H1 (cell line): ENCODE data around the gene ANKRD27. TPM values are rescaled to one million over a fixed set of nuclear protein-coding genes. Genes with fewer than 3 reads are reported as not detected.

Experiments
- CTCF ChIA-PET: fragments of 300-600 bp; sonication (Branson Sonifier 250); formaldehyde crosslinking; loops from one replicate; lab custom pipeline; 2021; ENCODE audit not compliant: partially characterized antibody; lab: Charles Lee
- POLR2A ChIA-PET: fragments of 300-600 bp; sonication (Branson Sonifier 250); formaldehyde crosslinking; loops from one replicate; lab custom pipeline; 2021; ENCODE audit warnings: inconsistent platforms; ENCODE audit not compliant: partially characterized antibody; lab: Charles Lee
- DNase-seq, 2 experiments: peaks; one replicate each; pipeline versions ENCODE4 v3.0.0 to v3.0.0-alpha.2; 2010 to 2022; ENCODE audit warnings: low spot score in 2 of 2, low read depth in 1 of 2, mixed read lengths in 1 of 2
- FAIRE-seq: peaks from 2 replicates; lab custom pipeline; 2011; peaks lifted over from hg19 to GRCh38; lab: Jason Lieb, UNC
- H2AFZ ChIP-seq: 2 replicates; pipeline ENCODE4 v1.8.1; 2012; ENCODE audit warnings: low read length, inconsistent platforms
- H2AK5ac ChIP-seq: 2 replicates; pipeline ENCODE4 v1.6.1; 2013; ENCODE audit warnings: low read depth, low read length
- H2BK120ac ChIP-seq: replicated peaks from 2 replicates; pipeline ENCODE3; 2013; ENCODE audit warnings: low read depth, low read length, inconsistent platforms
- H2BK12ac ChIP-seq: 2 replicates; pipeline ENCODE4 v1.6.1; 2013; ENCODE audit warnings: low read depth, low read length
- H2BK15ac ChIP-seq: 2 replicates; pipeline ENCODE4 v1.6.1; 2013; ENCODE audit warnings: low read length
- H2BK20ac ChIP-seq: 2 replicates; pipeline ENCODE4 v1.6.1; 2013; ENCODE audit warnings: low read length
- H2BK5ac ChIP-seq: 2 replicates; pipeline ENCODE4 v1.6.1; 2013; ENCODE audit warnings: low read depth, low read length
- H3K14ac ChIP-seq: 2 replicates; pipeline ENCODE4 v1.6.1; 2013; ENCODE audit warnings: inconsistent platforms; ENCODE audit not compliant: insufficient read length
- H3K18ac ChIP-seq: 2 replicates; pipeline ENCODE4 v1.6.1; 2013; ENCODE audit warnings: low read length; ENCODE audit errors: extremely low read depth
- H3K23ac ChIP-seq: 2 replicates; pipeline ENCODE4 v1.6.1; 2013; ENCODE audit warnings: inconsistent platforms; ENCODE audit not compliant: insufficient read length
- H3K23me2 ChIP-seq: 2 replicates; pipeline ENCODE4 v1.6.1; 2013; ENCODE audit warnings: low read depth, low read length
- H3K27ac ChIP-seq: 2 replicates; pipeline ENCODE4 v1.6.1; 2011; ENCODE audit warnings: low read depth, low read length, inconsistent platforms
- H3K27me3 ChIP-seq, 4 experiments: replicated peaks in 1 of 4; 1 replicate in 1 of 4; 2 replicates in 3 of 4; pipeline versions ENCODE4 v1.6.1 to v1.8.1; 2011 to 2013; ENCODE audit warnings: low read length in 3 of 4, mild to moderate bottlenecking in 3 of 4, inconsistent platforms in 2 of 4, mixed read lengths in 2 of 4, moderate library complexity in 1 of 4; ENCODE audit not compliant: control insufficient read depth in 3 of 4, insufficient read depth in 3 of 4; ENCODE audit errors: extremely low read depth in 1 of 4
- H3K36me3 ChIP-seq, 4 experiments: 2 replicates each; pipeline versions ENCODE4 v1.6.1 to v1.8.1; 2011 to 2013; ENCODE audit warnings: mild to moderate bottlenecking in 4 of 4, low read length in 3 of 4, moderate library complexity in 2 of 4, control low read depth in 1 of 4, inconsistent platforms in 1 of 4; ENCODE audit not compliant: insufficient read depth in 4 of 4, control insufficient read depth in 2 of 4
- H3K4ac ChIP-seq: replicated peaks from 2 replicates; pipeline ENCODE3; 2013; ENCODE audit warnings: low read length, low read depth, mixed read lengths, inconsistent platforms; ENCODE audit not compliant: insufficient read length
- H3K4me1 ChIP-seq, 4 experiments: replicated peaks in 1 of 4; 1 replicate in 1 of 4; 2 replicates in 3 of 4; pipeline versions ENCODE4 v1.6.1 to v1.8.1; 2011 to 2013; ENCODE audit warnings: low read length in 3 of 4, inconsistent platforms in 2 of 4, mixed read lengths in 1 of 4; ENCODE audit not compliant: insufficient read depth in 4 of 4, control insufficient read depth in 3 of 4
- H3K4me2 ChIP-seq, 2 experiments: 2 replicates each; pipeline versions ENCODE4 v1.6.1 to v1.8.1; 2011 to 2013; ENCODE audit warnings: low read depth in 2 of 2, low read length in 2 of 2, control low read depth in 1 of 2, inconsistent platforms in 1 of 2, mild to moderate bottlenecking in 1 of 2; ENCODE audit not compliant: insufficient read depth in 1 of 2
- H3K4me3 ChIP-seq, 4 experiments: fragments of 200-600, 300-600 bp in 1 of 4; sonication (generic), shearing (Covaris generic), sonication (Bioruptor Twin) in 1 of 4; 2 replicates each; pipeline versions ENCODE4 v1.5.1 to v1.8.1; 2011 to 2016; ENCODE audit warnings: low read length in 4 of 4, low read depth in 3 of 4, control low read depth in 2 of 4, inconsistent platforms in 2 of 4, mild to moderate bottlenecking in 2 of 4, mixed read lengths in 1 of 4, moderate library complexity in 1 of 4; ENCODE audit not compliant: insufficient read depth in 2 of 4; ENCODE audit errors: extremely low read depth in 1 of 4
- H3K56ac ChIP-seq: replicated peaks from 2 replicates; pipeline ENCODE3; 2013; ENCODE audit warnings: low read depth, mild to moderate bottlenecking, mixed read lengths, low read length, inconsistent platforms; ENCODE audit not compliant: insufficient read length
- H3K79me1 ChIP-seq: 2 replicates; pipeline ENCODE4 v1.6.1; 2013; ENCODE audit warnings: low read depth, low read length, control low read depth
- H3K79me2 ChIP-seq, 2 experiments: 2 replicates each; pipeline versions ENCODE4 v1.6.1 to v1.8.1; 2012 to 2013; ENCODE audit warnings: low read length in 2 of 2, mild to moderate bottlenecking in 2 of 2, inconsistent platforms in 1 of 2; ENCODE audit not compliant: insufficient read depth in 2 of 2, control insufficient read depth in 1 of 2
- H3K9ac ChIP-seq, 4 experiments: replicated peaks in 1 of 4; 1 replicate in 1 of 4; 2 replicates in 3 of 4; pipeline versions ENCODE4 v1.6.1 to v1.8.1; 2011 to 2013; ENCODE audit warnings: low read depth in 3 of 4, low read length in 3 of 4, control low read depth in 2 of 4, mild to moderate bottlenecking in 2 of 4, moderate library complexity in 2 of 4, inconsistent platforms in 1 of 4; ENCODE audit errors: extremely low read depth in 1 of 4
- H3K9me3 ChIP-seq, 2 experiments: 2 replicates each; pipeline versions ENCODE4 v1.6.1 to v1.8.1; 2012 to 2013; ENCODE audit warnings: mild to moderate bottlenecking in 2 of 2, moderate library complexity in 2 of 2, control low read depth in 1 of 2, inconsistent platforms in 1 of 2, low read depth in 1 of 2, low read length in 1 of 2, mixed read lengths in 1 of 2; ENCODE audit not compliant: insufficient read depth in 2 of 2
- H4K20me1 ChIP-seq, 2 experiments: replicated peaks in 1 of 2; 2 replicates each; pipeline versions ENCODE3 to v1.8.1; 2011 to 2013; ENCODE audit warnings: inconsistent platforms in 2 of 2, low read length in 2 of 2, mild to moderate bottlenecking in 1 of 2; ENCODE audit not compliant: insufficient read depth in 2 of 2, control insufficient read depth in 1 of 2
- H4K5ac ChIP-seq: 2 replicates; pipeline ENCODE4 v1.6.1; 2013; ENCODE audit warnings: low read length, low read depth, mixed read lengths, inconsistent platforms; ENCODE audit not compliant: insufficient read length
- H4K8ac ChIP-seq: 2 replicates; pipeline ENCODE4 v1.8.0; 2013; ENCODE audit warnings: mild to moderate bottlenecking, moderate library complexity, low read length, inconsistent platforms; ENCODE audit not compliant: insufficient read depth; ENCODE audit errors: extremely low read depth
- H4K91ac ChIP-seq: replicated peaks from 2 replicates; pipeline ENCODE3; 2013; ENCODE audit warnings: low read length, mixed read lengths, inconsistent platforms; ENCODE audit not compliant: insufficient read length
- CBX8 ChIP-seq: fragments of 300-800, 300-1000 bp; sonication (generic); IDR thresholded peaks from 2 replicates; pipeline ENCODE4 v1.7.1; 2016; ENCODE audit warnings: low read depth, low read length, borderline replicate concordance
- CTBP2 ChIP-seq: IDR thresholded peaks from 2 replicates; pipeline ENCODE4 v1.7.0; 2011; ENCODE audit warnings: borderline replicate concordance, mild to moderate bottlenecking, moderate library complexity, mixed read lengths, low read length; ENCODE audit not compliant: insufficient read depth, insufficient read length
- EGR1 ChIP-seq: IDR thresholded peaks from 2 replicates; pipeline ENCODE4 v1.6.1; 2011; ENCODE audit warnings: low read depth, low read length, borderline replicate concordance
- EZH2 ChIP-seq: fragments of 200-600 bp; sonication (generic); IDR thresholded peaks from 2 replicates; pipeline ENCODE4 v1.7.1; 2012; ENCODE audit warnings: low read depth, mild to moderate bottlenecking, moderate library complexity, low read length, inconsistent platforms; ENCODE audit not compliant: severe bottlenecking
- KDM5A ChIP-seq: fragments of 200-600 bp; IDR thresholded peaks from 2 replicates; pipeline ENCODE4 v1.7.1; 2012; ENCODE audit warnings: mild to moderate bottlenecking, low read length, inconsistent platforms, mixed read lengths
- POU5F1 ChIP-seq: IDR thresholded peaks from 2 replicates; pipeline ENCODE4 v1.6.1; 2011; ENCODE audit warnings: low read depth, mild to moderate bottlenecking, low read length, moderate library complexity
- RNF2 ChIP-seq: fragments of 200-900, 300-1000 bp; sonication (generic); IDR thresholded peaks from 2 replicates; pipeline ENCODE4 v1.7.1; 2016; ENCODE audit warnings: borderline replicate concordance, low read depth, mild to moderate bottlenecking, antibody characterized with exemption, low read length; ENCODE audit not compliant: poor library complexity, severe bottlenecking; ENCODE audit errors: missing control alignments
- SIX5 ChIP-seq: IDR thresholded peaks from 2 replicates; pipeline ENCODE4 v1.6.1; 2011; ENCODE audit warnings: mild to moderate bottlenecking, low read depth, low read length
- ZNF274 ChIP-seq: IDR thresholded peaks from 2 replicates; pipeline ENCODE4 v1.7.0; 2012; ENCODE audit warnings: low read length, borderline replicate concordance; ENCODE audit errors: extremely low read depth
- WGBS, 2 experiments: shearing (Covaris generic) in 1 of 2; methylation state at CpG; one replicate each; pipeline versions ENCODE4 v1.1.6 to v1.1.7; 2013 to 2015; ENCODE audit warnings: low lambda C conversion rate in 2 of 2, mixed read lengths in 2 of 2, inconsistent platforms in 1 of 2, low coverage in 1 of 2, missing lambda C conversion rate in 1 of 2; ENCODE audit not compliant: insufficient replicate concordance in 2 of 2, insufficient coverage in 1 of 2, insufficient read length in 1 of 2; ENCODE audit errors: extremely low coverage in 1 of 2, missing lambda C conversion rate in 1 of 2; 5-methylcytosine and 5-hydroxymethylcytosine counted together
- polyA plus RNA-seq, 7 experiments: library from polyadenylated mRNA; depleted of rRNA in 3 of 7; stranded (reverse) in 5 of 7; unstranded in 2 of 7; fragments of >200 nt in 5 of 7; fragments of 200-250 nt in 2 of 7; gene quantifications; 1 replicate in 5 of 7; 2 replicates in 1 of 7; 4 replicates in 1 of 7; pipeline versions ENCODE4 v1.2.1 to v1.2.3, GENCODE V29; 2011 to 2013; ENCODE audit warnings: missing spikeins in 2 of 7, mixed read lengths in 2 of 7
- total RNA-seq: library from RNA; stranded (reverse); fragmentation: NEBNext Ultra II Directional; extraction: Animal tissue kit (Norgen Biotek cat#: 25700); gene quantifications from 2 replicates; pipeline ENCODE4 v1.2.1, GENCODE V29; 2021
- TF ChIP-seq, protein P1 (sequence below): IDR thresholded peaks from 2 replicates; pipeline ENCODE4 v1.6.1; 2011; ENCODE audit warnings: low read depth, mild to moderate bottlenecking, low read length; ENCODE audit not compliant: insufficient read depth
- TF ChIP-seq, protein P2 (sequence below): IDR thresholded peaks from 2 replicates; pipeline ENCODE4 v1.6.1; 2011; ENCODE audit warnings: low read length, improper control_type of control experiment

The ANKRD27 gene
- total and polyA plus RNA-seq, 2 of the 8 experiments (the other 6 are each of a cell fraction or from before 2014, with no cell fraction given) = 27.9 to 55.7 TPM

DNA sequence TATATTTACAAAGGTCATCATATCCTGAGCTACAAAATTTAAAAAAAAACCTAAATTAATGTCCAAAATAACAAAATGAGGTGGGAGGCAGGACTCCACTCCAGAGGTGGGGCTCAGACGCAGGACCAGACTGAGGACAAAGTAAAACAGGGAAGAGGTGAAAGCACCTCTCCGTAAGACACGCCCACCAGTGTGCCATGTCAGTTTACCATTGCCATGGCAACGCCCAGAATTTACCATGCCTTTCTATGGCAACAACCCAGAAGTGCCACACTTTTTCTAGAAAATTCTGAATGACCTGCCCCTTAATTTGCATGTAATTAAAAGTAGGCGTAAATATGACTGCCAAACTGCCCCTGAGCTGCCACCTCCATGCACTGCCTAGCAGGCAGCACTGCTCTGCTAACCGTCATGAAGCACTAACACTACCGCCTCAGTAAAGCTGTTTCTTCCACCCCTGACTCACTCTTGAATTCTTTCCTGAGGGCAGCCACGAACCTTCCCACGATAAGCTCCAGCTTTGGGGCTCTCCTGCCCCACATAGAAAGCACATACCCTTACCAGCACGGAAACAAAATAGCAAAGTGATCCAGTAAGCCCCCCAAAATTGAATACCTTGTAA is 116.3 kb downstream of the ANKRD27 start:
- ChIA-PET CTCF (interaction anchor here (2.0 kb wide), 1 partner anchor 11 kb away, joined by 8 read pairs; no protein-coding TSS in a partner anchor), POLR2A (no interaction called here)
- no peak for FAIRE-seq
- TF ChIP-seq SIX5 (no peak), POU5F1 (no peak), EZH2 (no peak), KDM5A (no peak), CTBP2 (no peak), CBX8 (no peak), RNF2 (no peak), ZNF274 (no peak), EGR1 (no peak)
- TF ChIP-seq, protein P1, sequence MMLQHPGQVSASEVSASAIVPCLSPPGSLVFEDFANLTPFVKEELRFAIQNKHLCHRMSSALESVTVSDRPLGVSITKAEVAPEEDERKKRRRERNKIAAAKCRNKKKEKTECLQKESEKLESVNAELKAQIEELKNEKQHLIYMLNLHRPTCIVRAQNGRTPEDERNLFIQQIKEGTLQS = no peak
- TF ChIP-seq, protein P2, sequence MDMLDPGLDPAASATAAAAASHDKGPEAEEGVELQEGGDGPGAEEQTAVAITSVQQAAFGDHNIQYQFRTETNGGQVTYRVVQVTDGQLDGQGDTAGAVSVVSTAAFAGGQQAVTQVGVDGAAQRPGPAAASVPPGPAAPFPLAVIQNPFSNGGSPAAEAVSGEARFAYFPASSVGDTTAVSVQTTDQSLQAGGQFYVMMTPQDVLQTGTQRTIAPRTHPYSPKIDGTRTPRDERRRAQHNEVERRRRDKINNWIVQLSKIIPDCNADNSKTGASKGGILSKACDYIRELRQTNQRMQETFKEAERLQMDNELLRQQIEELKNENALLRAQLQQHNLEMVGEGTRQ = no peak

More for the DNA sequence above, 116.3 kb downstream of the ANKRD27 start:
- H3K27me3 ChIP-seq = no peaks in the 10 kb centered on the region
- H3K23me2 ChIP-seq = no peaks in the 10 kb centered on the region
- H3K23ac ChIP-seq = no peak overlapping the region
- H4K8ac ChIP-seq = 0 out of 2 replicates have a peak overlapping the region, but pooled peaks have one; percentile 3
- H3K79me2 ChIP-seq = no peaks in the 10 kb centered on the region
- H2BK5ac ChIP-seq = no peak overlapping the region
- no peak overlapping the region for H4K91ac ChIP-seq
- H3K4me3 ChIP-seq = no peak overlapping the region
- H2AK5ac ChIP-seq = no peak overlapping the region
- DNase-seq = peak in 1 of 2 experiments; percentile 63
- no peak overlapping the region for H4K5ac ChIP-seq
- H3K4me1 ChIP-seq = no peaks in the 10 kb centered on the region
- no peak overlapping the region for H2BK20ac ChIP-seq
- H3K9me3 ChIP-seq = no peaks in the 10 kb centered on the region
- H3K14ac ChIP-seq = no peak overlapping the region
- no peak overlapping the region for H2AFZ ChIP-seq
- H3K36me3 ChIP-seq = no peaks in the 10 kb centered on the region
- H2BK15ac ChIP-seq = no peak overlapping the region
- H2BK120ac ChIP-seq = no peak overlapping the region
- no peak overlapping the region for H3K18ac ChIP-seq
- H3K79me1 ChIP-seq = no peaks in the 10 kb centered on the region
- WGBS, 2 experiments = 77% methylated on average over 10 of the region's 10 CpGs; no CpG with 5 or more reads in 1 of the 2 experiments
- H2BK12ac ChIP-seq = no peak overlapping the region
- H3K56ac ChIP-seq = no peak overlapping the region
- H3K4ac ChIP-seq = no peak overlapping the region
- H3K27ac ChIP-seq = no peak overlapping the region
- no peak overlapping the region for H3K4me2 ChIP-seq
- no peaks in the 10 kb centered on the region for H4K20me1 ChIP-seq
- H3K9ac ChIP-seq = no peak overlapping the region
